ENCODE measurements around the gene ARMC7.

GRCh38 chr17:75115555-75115954, 5.8 kb downstream of the ARMC7 start:
- TF ChIP-seq EZH2 (IDR thresholded peaks at IDR 0.05; ENCODE audit: borderline replicate concordance, insufficient read depth, low read length, poor library complexity, severe bottlenecking) (no peak), EP300 (conservative IDR thresholded peaks at IDR 0.05; ENCODE audit: poor library complexity, severe bottlenecking) (no peak)
- TF ChIP-seq, protein P1, sequence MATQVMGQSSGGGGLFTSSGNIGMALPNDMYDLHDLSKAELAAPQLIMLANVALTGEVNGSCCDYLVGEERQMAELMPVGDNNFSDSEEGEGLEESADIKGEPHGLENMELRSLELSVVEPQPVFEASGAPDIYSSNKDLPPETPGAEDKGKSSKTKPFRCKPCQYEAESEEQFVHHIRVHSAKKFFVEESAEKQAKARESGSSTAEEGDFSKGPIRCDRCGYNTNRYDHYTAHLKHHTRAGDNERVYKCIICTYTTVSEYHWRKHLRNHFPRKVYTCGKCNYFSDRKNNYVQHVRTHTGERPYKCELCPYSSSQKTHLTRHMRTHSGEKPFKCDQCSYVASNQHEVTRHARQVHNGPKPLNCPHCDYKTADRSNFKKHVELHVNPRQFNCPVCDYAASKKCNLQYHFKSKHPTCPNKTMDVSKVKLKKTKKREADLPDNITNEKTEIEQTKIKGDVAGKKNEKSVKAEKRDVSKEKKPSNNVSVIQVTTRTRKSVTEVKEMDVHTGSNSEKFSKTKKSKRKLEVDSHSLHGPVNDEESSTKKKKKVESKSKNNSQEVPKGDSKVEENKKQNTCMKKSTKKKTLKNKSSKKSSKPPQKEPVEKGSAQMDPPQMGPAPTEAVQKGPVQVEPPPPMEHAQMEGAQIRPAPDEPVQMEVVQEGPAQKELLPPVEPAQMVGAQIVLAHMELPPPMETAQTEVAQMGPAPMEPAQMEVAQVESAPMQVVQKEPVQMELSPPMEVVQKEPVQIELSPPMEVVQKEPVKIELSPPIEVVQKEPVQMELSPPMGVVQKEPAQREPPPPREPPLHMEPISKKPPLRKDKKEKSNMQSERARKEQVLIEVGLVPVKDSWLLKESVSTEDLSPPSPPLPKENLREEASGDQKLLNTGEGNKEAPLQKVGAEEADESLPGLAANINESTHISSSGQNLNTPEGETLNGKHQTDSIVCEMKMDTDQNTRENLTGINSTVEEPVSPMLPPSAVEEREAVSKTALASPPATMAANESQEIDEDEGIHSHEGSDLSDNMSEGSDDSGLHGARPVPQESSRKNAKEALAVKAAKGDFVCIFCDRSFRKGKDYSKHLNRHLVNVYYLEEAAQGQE (IDR thresholded peaks at IDR 0.05; ENCODE audit: borderline replicate concordance) = no peak

Measured in neural cell (in vitro differentiated cells).